OCI-LY3 (cell line): ENCODE measurements around the gene PATJ.

Source experiments
- CTCF ChIP-seq: fragments of 200-600, 300-600 bp; sonication (generic); IDR thresholded peaks from 2 replicates; pipeline ENCODE4 v1.5.1; 2014; ENCODE audit warnings: antibody characterized with exemption, low read length, low read depth
- EZH2phosphoT487 ChIP-seq: fragments of 200-600 bp; shearing (Covaris generic); IDR thresholded peaks from 2 replicates; pipeline ENCODE4 v1.6.1; 2018; ENCODE audit warnings: antibody characterized with exemption, mixed run types, low read depth

- no peak for TF ChIP-seq CTCF
- no peak for TF ChIP-seq EZH2phosphoT487
Observed at GRCh38 chr1:62227496-62227895, 485.2 kb downstream of the PATJ start.
